ENCODE measurements around the gene NCOA6.

- no peak for TF ChIP-seq POLR2A (IDR thresholded peaks at IDR 0.05; ENCODE audit: low read depth, low read length)
- no peak for TF ChIP-seq CTCF (conservative IDR thresholded peaks at IDR 0.05; ENCODE audit: low read depth, low read length)
- no peak for TF ChIP-seq FOS (IDR thresholded peaks at IDR 0.05; ENCODE audit: low read depth, low read length)
- TF ChIP-seq CEBPB (IDR thresholded peaks at IDR 0.05; ENCODE audit: low read depth, low read length): no peak
- no peak for TF ChIP-seq RFX5 (IDR thresholded peaks at IDR 0.05; ENCODE audit: low read depth, low read length)
- TF ChIP-seq USF2 (IDR thresholded peaks at IDR 0.05; ENCODE audit: low read depth, low read length): no peak
- TF ChIP-seq MAZ (IDR thresholded peaks at IDR 0.05; ENCODE audit: borderline replicate concordance, low read depth, low read length): no peak
- no peak for TF ChIP-seq NFE2L2 (IDR thresholded peaks at IDR 0.05; ENCODE audit: low read depth, low read length)
These were observed 81.1 kb downstream of the NCOA6 start for GRCh38 chr20:34744340-34744739.
